GM06990 (cell line): ENCODE data around the gene KATNAL1.

ENCODE experiments used
- DNase-seq: peaks from one replicate; pipeline ENCODE4 v3.0.0-alpha.2; 2011; ENCODE audit not compliant: insufficient read length; ENCODE audit errors: extremely low read depth
- H3K27me3 ChIP-seq: replicated peaks from 2 replicates; pipeline ENCODE4 v1.6.0; 2011; ENCODE audit warnings: low read length; ENCODE audit not compliant: control insufficient read depth, insufficient read depth
- H3K36me3 ChIP-seq: 2 replicates; pipeline ENCODE4 v1.5.1; 2011; ENCODE audit warnings: low read length; ENCODE audit not compliant: control insufficient read depth, insufficient read depth
- H3K4me3 ChIP-seq: replicated peaks from 2 replicates; pipeline ENCODE4 v1.5.1; 2011; ENCODE audit warnings: low read depth, mild to moderate bottlenecking, control low read depth, low read length
- TF ChIP-seq, protein P1 (sequence below): IDR thresholded peaks from 2 replicates; pipeline ENCODE4 v1.5.1; 2011; ENCODE audit warnings: low read length, control low read depth, mild to moderate bottlenecking, inconsistent platforms; ENCODE audit not compliant: insufficient read depth, poor library complexity, severe bottlenecking

KATNAL1 gene

DNA sequence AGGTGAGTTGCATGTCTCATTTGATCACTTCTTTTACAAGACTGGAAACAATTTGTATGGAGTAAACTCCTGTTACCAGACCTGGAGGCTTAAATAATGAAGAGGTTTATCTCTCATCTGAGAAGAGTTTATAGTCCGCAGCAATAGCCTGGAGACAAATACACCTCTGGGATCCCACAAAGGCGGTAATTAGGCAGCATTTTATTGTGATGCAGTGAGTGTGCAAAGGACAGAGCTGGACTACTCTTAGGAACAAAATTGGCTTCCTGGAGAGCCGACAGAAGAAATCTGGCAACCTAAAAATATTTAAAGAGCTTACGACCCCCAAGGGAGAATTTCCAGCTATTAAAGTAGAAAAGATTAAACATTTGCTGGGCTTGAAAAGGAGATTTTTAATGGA is 11.8 kb upstream of the KATNAL1 start:
- Histone ChIP-seq H3K27me3 (no peaks in the 10 kb centered on the region), H3K4me3 (no peak overlapping the region), H3K36me3 (no peaks in the 10 kb centered on the region)
- no peak for DNase-seq
- TF ChIP-seq, protein P1, sequence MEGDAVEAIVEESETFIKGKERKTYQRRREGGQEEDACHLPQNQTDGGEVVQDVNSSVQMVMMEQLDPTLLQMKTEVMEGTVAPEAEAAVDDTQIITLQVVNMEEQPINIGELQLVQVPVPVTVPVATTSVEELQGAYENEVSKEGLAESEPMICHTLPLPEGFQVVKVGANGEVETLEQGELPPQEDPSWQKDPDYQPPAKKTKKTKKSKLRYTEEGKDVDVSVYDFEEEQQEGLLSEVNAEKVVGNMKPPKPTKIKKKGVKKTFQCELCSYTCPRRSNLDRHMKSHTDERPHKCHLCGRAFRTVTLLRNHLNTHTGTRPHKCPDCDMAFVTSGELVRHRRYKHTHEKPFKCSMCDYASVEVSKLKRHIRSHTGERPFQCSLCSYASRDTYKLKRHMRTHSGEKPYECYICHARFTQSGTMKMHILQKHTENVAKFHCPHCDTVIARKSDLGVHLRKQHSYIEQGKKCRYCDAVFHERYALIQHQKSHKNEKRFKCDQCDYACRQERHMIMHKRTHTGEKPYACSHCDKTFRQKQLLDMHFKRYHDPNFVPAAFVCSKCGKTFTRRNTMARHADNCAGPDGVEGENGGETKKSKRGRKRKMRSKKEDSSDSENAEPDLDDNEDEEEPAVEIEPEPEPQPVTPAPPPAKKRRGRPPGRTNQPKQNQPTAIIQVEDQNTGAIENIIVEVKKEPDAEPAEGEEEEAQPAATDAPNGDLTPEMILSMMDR: no peak

DNA sequence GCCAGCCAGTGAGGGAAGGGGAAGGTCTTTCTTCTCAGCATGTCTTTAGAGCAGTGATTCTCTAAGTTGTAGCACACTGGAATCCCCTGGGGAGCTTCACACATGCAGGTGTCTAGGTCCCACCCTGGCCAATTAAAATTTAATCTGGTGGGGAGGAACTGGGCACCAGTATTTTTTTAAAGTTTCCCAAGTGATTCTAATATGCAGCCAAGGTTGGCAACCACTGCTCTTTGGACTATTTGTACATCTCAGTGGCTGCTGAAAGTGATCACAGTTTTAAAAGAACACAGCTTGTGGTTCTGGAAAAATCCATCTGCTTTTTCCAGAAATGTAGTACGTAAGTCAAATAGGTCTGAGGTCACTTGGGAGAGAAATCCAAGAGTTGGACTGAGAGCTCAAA is 10.7 kb upstream of the KATNAL1 start:
- no peak for DNase-seq
- no peak overlapping the region for H3K4me3 ChIP-seq

DNA sequence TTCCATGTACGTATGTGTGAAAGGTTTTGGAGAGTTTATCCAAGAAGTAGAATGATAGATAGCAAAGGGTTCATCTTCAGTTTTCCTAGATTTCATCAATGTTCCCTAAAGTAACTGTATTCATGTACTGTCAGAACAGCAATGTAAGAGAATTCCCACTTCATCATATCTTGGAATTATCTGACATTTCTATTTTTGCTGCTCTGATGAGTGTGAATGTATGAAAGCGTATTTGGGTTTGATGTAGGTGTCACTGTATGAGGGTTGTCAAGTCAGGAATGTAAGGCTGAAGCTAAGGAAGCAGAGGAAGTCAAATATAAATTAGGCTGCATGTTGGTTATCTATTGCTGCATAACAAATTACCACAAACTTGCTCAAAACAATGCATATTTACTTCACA is 7.2 kb upstream of the KATNAL1 start:
- Histone ChIP-seq H3K4me3 (no peak overlapping the region), H3K27me3 (no peaks in the 10 kb centered on the region), H3K36me3 (no peaks in the 10 kb centered on the region)
- TF ChIP-seq, protein P1: no peak
- no peak for DNase-seq

More for the DNA sequence above, 10.7 kb upstream of the KATNAL1 start:
- Histone ChIP-seq H3K27me3 (no peaks in the 10 kb centered on the region), H3K36me3 (no peaks in the 10 kb centered on the region)
- TF ChIP-seq, protein P1: no peak

DNA sequence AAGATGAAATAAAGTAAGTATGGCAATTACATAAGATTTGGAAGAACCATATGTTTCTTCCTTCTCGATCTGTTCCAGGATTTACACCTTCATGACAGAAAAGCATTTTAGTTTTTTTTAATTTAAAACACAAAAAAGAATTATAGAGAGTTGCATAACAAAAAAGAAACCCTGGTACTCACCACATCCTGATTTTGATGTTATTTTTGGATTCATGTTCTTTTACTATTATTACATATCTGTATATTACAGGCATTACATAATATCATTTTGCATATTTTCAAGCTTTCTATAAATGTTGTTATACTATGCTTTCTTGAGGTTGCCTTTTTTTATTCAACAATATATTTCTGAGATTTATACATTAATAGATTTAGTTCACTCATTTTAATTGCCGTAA is 6.7 kb upstream of the KATNAL1 start:
- no peak overlapping the region for H3K4me3 ChIP-seq
- no peak for DNase-seq

DNA sequence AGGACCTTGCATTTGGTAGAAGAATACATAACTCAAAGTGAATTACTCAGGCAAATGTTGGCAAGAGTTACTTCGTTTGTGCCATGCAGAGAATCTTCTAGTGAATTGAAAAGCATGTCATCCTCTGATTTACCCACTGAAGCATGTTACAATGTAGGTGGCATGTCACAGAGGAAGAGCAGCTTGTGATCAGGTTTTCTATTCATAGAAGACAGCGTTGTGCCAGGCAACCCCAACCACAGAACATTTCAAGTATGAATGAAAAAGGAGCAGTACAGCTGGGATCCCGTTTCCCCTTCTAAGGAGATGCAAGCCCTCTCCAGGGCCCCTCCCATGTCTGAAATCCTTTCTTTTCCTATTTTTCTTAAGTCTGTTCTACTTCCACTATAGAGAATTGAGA is 6.0 kb upstream of the KATNAL1 start:
- no peak for DNase-seq
- TF ChIP-seq, protein P1: no peak
- no peak overlapping the region for H3K4me3 ChIP-seq

More for the DNA sequence above, 6.7 kb upstream of the KATNAL1 start:
- Histone ChIP-seq H3K27me3 (no peaks in the 10 kb centered on the region), H3K36me3 (no peaks in the 10 kb centered on the region)
- TF ChIP-seq, protein P1: no peak

DNA sequence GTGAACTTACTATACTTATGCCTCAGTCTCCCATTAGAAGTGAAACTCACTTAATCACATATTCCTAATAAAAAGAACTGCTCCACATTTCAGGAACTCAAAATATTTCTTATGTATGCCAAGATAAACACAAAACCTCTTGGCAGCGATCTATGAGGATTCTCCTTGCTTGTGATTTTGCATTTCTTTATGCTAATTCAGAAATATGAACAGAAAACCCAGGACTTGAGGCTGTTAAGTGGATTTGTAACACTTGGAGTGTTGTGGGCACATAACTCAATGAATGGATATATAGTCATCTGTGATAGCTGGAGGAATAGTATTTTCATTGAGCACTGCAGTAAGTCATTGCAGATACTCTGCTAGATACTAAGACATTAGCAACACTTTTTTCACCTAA is 5.6 kb upstream of the KATNAL1 start:
- DNase-seq: no peak
- no peak overlapping the region for H3K4me3 ChIP-seq
- H3K27me3 ChIP-seq: no peaks in the 10 kb centered on the region
- H3K36me3 ChIP-seq: no peaks in the 10 kb centered on the region
- TF ChIP-seq, protein P1: no peak

More for the DNA sequence above, 6.0 kb upstream of the KATNAL1 start:
- Histone ChIP-seq H3K27me3 (no peaks in the 10 kb centered on the region), H3K36me3 (no peaks in the 10 kb centered on the region)
